ENCODE results near the gene TMED10.

Gene TMED10

DNA sequence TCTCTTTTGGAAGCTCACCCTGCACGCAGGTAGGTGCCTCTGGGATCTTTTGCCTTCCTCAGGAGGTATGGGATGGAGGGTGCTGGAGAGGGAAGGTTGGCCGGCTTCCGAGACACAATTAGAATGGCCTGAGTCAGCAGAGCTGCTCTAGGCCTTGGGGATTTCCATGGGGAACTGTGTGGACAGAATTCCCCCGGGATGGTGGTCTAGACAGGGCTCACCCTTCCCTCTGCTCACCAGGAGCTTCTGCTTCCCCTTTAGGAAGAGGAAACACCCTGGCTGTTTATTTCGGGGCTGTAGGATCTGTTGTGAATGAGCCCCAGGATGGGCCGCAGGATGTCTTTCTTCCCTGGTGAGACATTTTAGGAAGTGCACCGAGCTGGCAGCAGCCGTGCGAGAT is 43.7 kb upstream of the TMED10 start:
- H3K27ac ChIP-seq = no peak overlapping the region
- in situ Hi-C loops (cut with HindIII; ENCODE audit: low pct_ligation_motif_present, low sequenced_read_pairs) = no loop called here
- no peak overlapping the region for H3K4me3 ChIP-seq (ENCODE audit: low read depth, low read length)
- TF ChIP-seq, protein P1, sequence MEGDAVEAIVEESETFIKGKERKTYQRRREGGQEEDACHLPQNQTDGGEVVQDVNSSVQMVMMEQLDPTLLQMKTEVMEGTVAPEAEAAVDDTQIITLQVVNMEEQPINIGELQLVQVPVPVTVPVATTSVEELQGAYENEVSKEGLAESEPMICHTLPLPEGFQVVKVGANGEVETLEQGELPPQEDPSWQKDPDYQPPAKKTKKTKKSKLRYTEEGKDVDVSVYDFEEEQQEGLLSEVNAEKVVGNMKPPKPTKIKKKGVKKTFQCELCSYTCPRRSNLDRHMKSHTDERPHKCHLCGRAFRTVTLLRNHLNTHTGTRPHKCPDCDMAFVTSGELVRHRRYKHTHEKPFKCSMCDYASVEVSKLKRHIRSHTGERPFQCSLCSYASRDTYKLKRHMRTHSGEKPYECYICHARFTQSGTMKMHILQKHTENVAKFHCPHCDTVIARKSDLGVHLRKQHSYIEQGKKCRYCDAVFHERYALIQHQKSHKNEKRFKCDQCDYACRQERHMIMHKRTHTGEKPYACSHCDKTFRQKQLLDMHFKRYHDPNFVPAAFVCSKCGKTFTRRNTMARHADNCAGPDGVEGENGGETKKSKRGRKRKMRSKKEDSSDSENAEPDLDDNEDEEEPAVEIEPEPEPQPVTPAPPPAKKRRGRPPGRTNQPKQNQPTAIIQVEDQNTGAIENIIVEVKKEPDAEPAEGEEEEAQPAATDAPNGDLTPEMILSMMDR (IDR thresholded peaks at IDR 0.05; ENCODE audit: low read depth, low read length, missing control alignments) = no peak
- no peak for DNase-seq
- no peaks in the 10 kb centered on the region for H3K27me3 ChIP-seq (replicated peaks)
- H3K36me3 ChIP-seq (replicated peaks) = no peaks in the 10 kb centered on the region

- no peaks in the 10 kb centered on the region for H3K36me3 ChIP-seq (replicated peaks)
- TF ChIP-seq, protein P1 (IDR thresholded peaks at IDR 0.05; ENCODE audit: low read depth, low read length, missing control alignments) = no peak
- H3K4me3 ChIP-seq (ENCODE audit: low read depth, low read length) = no peak overlapping the region
- in situ Hi-C loops (cut with HindIII; ENCODE audit: low pct_ligation_motif_present, low sequenced_read_pairs) = no loop called here
- no peak overlapping the region for H3K27ac ChIP-seq
- H3K27me3 ChIP-seq (replicated peaks) = no peaks in the 10 kb centered on the region
- DNase-seq = no peak
These were observed 41.2 kb upstream of the TMED10 start for GRCh38 chr14:75217508-75218206.

- Histone ChIP-seq H3K27ac (no peak overlapping the region), H3K36me3 (replicated peaks) (no peaks in the 10 kb centered on the region), H3K4me3 (ENCODE audit: low read depth, low read length) (no peak overlapping the region), H3K27me3 (replicated peaks) (no peaks in the 10 kb centered on the region)
- DNase-seq = no peak
- in situ Hi-C loops (cut with HindIII; ENCODE audit: low pct_ligation_motif_present, low sequenced_read_pairs) = no loop called here
- TF ChIP-seq, protein P1 (IDR thresholded peaks at IDR 0.05; ENCODE audit: low read depth, low read length, missing control alignments) = no peak
These were observed 40.1 kb upstream of the TMED10 start for GRCh38 chr14:75216427-75217006.

DNA sequence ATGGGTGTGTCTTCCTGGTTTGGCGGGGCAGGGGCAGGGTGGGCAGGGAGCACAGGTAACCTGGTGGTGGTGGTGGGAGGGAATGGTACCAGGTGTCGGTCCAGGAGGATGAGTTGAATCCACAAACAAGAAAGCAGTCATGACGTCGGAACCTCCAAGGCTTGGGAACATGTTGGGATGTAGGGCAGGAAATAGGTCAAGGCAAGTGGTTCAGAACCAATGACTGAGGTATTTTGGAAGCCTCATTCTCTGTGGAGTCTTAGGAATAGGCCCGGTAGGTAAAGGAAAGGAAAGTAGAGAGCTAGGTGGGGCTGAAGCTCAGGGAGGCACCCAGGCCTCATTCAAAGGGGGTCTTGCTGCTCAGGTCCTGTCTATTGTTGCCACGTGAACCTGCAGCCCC is 39.1 kb upstream of the TMED10 start:
- DNase-seq = no peak
- Histone ChIP-seq H3K36me3 (replicated peaks) (no peaks in the 10 kb centered on the region), H3K4me3 (ENCODE audit: low read depth, low read length) (no peak overlapping the region), H3K27ac (no peak overlapping the region), H3K27me3 (replicated peaks) (no peaks in the 10 kb centered on the region)
- in situ Hi-C loops (cut with HindIII; ENCODE audit: low pct_ligation_motif_present, low sequenced_read_pairs) = no loop called here
- TF ChIP-seq, protein P1 (IDR thresholded peaks at IDR 0.05; ENCODE audit: low read depth, low read length, missing control alignments) = no peak

DNA sequence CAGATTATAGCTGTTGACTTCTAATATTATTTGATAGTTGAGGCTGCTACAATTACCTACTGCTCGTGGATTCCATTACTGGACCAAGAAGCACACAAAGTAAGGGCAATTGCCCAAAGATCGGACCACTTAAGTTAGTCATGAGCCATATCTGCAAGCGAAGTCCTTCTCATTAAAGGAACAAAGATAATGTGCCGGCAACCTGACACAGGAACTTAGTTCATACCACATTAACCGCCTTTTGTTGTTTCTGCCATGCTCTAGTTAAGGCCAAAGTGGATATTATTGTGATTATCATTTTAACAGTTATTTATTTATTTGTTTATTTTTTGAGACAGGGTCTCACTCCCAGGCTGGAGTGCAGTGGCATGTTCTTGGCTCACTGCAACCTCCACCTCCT is 38.1 kb upstream of the TMED10 start:
- H3K27ac ChIP-seq = no peak overlapping the region
- no peaks in the 10 kb centered on the region for H3K27me3 ChIP-seq (replicated peaks)
- H3K36me3 ChIP-seq (replicated peaks) = no peaks in the 10 kb centered on the region
- TF ChIP-seq, protein P1 (IDR thresholded peaks at IDR 0.05; ENCODE audit: low read depth, low read length, missing control alignments) = no peak
- in situ Hi-C loops (cut with HindIII; ENCODE audit: low pct_ligation_motif_present, low sequenced_read_pairs) = no loop called here
- no peak for DNase-seq
- no peak overlapping the region for H3K4me3 ChIP-seq (ENCODE audit: low read depth, low read length)

GRCh38 chr14:75213172-75213571 is 36.8 kb upstream of the TMED10 start:
- in situ Hi-C loops (cut with HindIII; ENCODE audit: low pct_ligation_motif_present, low sequenced_read_pairs) = no loop called here

More at GRCh38 chr14:75213172-75213571, 36.8 kb upstream of the TMED10 start:
- H3K27ac ChIP-seq = no peak overlapping the region
- no peaks in the 10 kb centered on the region for H3K27me3 ChIP-seq (replicated peaks)
- TF ChIP-seq, protein P1 (IDR thresholded peaks at IDR 0.05; ENCODE audit: low read depth, low read length, missing control alignments) = no peak
- no peaks in the 10 kb centered on the region for H3K36me3 ChIP-seq (replicated peaks)
- no peak for DNase-seq
- no peak overlapping the region for H3K4me3 ChIP-seq (ENCODE audit: low read depth, low read length)
